Activated CD4-positive, alpha-beta memory T cell treated with anti-CD3 and anti-CD28 coated beads, Interleukin-2, amount 10 ng/mL, durations not matched to agents 7 days and 5 days (primary cell): Measurements from ENCODE around the gene KCNMB1. TPM values are rescaled to one million over a fixed set of nuclear protein-coding genes. Genes with fewer than 3 reads are reported as not detected.

Source experiments
- CTCF ChIA-PET: fragments of 350-600 bp; sonication (Branson Sonifier 250); formaldehyde crosslinking; loops from one replicate; lab custom pipeline; 2021; ENCODE audit warnings: antibody characterized with exemption, inconsistent platforms; lab: Charles Lee
- POLR2A ChIA-PET: fragments of 350-600 bp; sonication (Branson Sonifier 250); formaldehyde crosslinking; loops from one replicate; lab custom pipeline; 2021; ENCODE audit warnings: antibody characterized with exemption; lab: Charles Lee
- DNase-seq: peaks from one replicate; pipeline ENCODE4 v3.0.0-alpha.2; 2020
- H3K27ac Mint-ChIP-seq: one replicate; pipeline ENCODE4 v1.8.0; 2021; ENCODE audit warnings: mild to moderate bottlenecking, mixed read lengths
- H3K27me3 Mint-ChIP-seq: one replicate; pipeline ENCODE4 v1.8.0; 2021; ENCODE audit warnings: mixed read lengths
- H3K36me3 Mint-ChIP-seq: one replicate; pipeline ENCODE4 v1.8.0; 2021; ENCODE audit warnings: low read depth, mixed read lengths
- H3K4me1 Mint-ChIP-seq: one replicate; pipeline ENCODE4 v1.8.0; 2021; ENCODE audit warnings: mixed read lengths
- H3K4me3 Mint-ChIP-seq: one replicate; pipeline ENCODE4 v1.8.0; 2021; ENCODE audit warnings: mild to moderate bottlenecking, mixed read lengths
- H3K9me3 Mint-ChIP-seq: one replicate; pipeline ENCODE4 v1.8.0; 2021; ENCODE audit warnings: mixed read lengths
- total RNA-seq, 2 experiments: library from RNA; stranded (reverse); gene quantifications; one replicate each; pipeline ENCODE4 v1.2.3, GENCODE V29; 2021

The KCNMB1 gene
- total RNA-seq, 2 experiments from 2014 or later = not detected

DNA sequence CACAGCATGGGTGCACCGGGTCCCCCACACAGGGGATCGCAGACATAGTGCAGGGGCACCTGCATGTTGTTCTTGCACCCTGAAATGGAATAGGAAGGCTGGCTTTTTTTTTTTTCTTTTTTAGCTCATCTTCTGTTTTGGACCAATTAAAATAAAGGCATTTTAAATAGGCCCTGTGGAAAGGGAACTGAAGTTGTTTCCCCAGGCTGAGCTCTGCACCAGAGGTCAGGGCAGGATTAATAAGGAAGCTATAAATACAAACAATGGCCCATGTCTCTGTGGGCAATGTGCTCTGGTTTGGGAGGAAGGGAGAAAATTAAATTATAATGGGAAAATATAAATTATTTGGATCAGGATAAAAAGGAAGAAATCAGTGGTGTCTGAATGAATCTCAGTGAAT is 21.2 kb upstream of the KCNMB1 start:
- Mint-ChIP-seq H3K9me3 (no peaks in the 10 kb centered on the region), H3K36me3 (no peaks in the 10 kb centered on the region), H3K27me3 (peaks cover 12% of the 10 kb centered on the region), H3K4me3 (no peak overlapping the region), H3K27ac (no peak overlapping the region), H3K4me1 (peaks cover 1% of the 10 kb centered on the region)
- no peak for DNase-seq
- ChIA-PET POLR2A (interaction anchor here (0.9 kb wide), 1 partner anchor 16 kb away, joined by 3 read pairs; no protein-coding TSS in a partner anchor), CTCF (interaction anchor here (0.6 to 3.2 kb wide), 17 partner anchors 9 to 997 kb away, joined by 3 to 18 read pairs (median 4); no protein-coding TSS in a partner anchor)

DNA sequence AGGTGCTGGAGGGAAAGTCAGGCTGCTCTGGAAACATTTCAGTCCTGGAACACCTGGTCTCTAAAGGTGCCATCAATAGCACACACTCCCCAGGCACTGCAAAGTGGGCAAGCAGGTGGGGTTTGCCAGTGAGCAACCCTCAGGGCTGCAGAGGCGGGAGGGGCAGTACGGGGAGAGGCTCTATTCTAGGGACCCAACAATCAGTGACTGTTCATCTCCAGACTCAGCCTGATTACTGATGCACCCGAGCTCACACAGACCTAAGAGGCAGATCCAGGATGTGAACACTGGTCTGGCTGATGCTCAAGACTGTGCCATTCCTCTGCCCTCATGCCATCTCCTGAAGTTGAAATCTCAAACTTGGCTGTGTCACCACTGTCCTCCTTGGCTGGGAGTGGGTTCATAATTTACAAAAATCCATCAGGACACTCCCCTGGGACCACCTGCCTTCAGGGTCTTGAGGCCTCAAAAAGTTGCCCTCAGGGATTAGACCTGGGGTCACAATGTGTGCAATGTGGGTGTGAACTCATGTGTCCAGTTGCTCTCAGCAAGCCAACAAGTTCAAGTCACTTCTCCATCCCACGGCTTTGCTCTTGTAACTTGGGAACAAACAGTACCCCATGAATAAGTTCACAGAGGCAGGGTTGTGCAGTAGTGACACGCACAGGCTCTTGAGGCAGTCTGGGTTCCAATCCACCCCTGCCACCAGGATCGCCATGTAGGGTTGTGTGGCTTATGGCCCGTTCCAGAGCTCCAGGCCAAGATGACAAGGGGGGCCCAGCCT is 19.9 kb upstream of the KCNMB1 start:
- DNase-seq = no peak
- H3K9me3 Mint-ChIP-seq = no peaks in the 10 kb centered on the region
- no peak overlapping the region for H3K27ac Mint-ChIP-seq
- POLR2A ChIA-PET = no interaction called here
- CTCF ChIA-PET = interaction anchor here (1.1 to 2.2 kb wide), 4 partner anchors 12 to 183 kb away, joined by 3 to 5 read pairs (median 4); no protein-coding TSS in a partner anchor
- H3K27me3 Mint-ChIP-seq = peaks cover 14% of the 10 kb centered on the region
- no peak overlapping the region for H3K4me3 Mint-ChIP-seq
- H3K36me3 Mint-ChIP-seq = no peaks in the 10 kb centered on the region
- peaks cover 1% of the 10 kb centered on the region for H3K4me1 Mint-ChIP-seq

DNA sequence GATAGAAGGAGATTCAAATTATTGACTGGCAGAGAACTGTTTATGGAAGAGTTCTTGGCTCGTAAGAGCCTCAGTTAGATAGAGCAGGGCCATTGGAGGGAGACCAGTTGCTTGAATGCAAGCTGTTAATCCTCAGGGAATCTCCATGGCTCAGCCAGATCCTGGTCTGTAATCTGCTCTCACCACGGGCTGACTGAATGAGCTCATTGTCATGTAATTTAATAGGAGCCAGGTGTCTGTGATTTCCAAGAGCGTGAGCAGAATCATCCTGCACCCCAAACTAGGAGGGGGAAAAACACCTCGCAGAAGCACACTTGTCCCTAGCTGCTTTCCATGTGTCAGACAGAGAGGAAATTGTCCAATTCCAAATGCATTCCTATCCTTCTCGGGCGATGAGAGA is 19.1 kb upstream of the KCNMB1 start:
- H3K27ac Mint-ChIP-seq = no peak overlapping the region
- H3K36me3 Mint-ChIP-seq = no peaks in the 10 kb centered on the region
- peaks cover 16% of the 10 kb centered on the region for H3K27me3 Mint-ChIP-seq
- no peaks in the 10 kb centered on the region for H3K9me3 Mint-ChIP-seq
- peaks cover 1% of the 10 kb centered on the region for H3K4me1 Mint-ChIP-seq
- DNase-seq = no peak
- H3K4me3 Mint-ChIP-seq = no peak overlapping the region
- ChIA-PET CTCF (interaction anchor here (0.6 to 2.7 kb wide), 8 partner anchors 12 to 224 kb away, joined by 3 to 9 read pairs (median 3); no protein-coding TSS in a partner anchor), POLR2A (no interaction called here)

DNA sequence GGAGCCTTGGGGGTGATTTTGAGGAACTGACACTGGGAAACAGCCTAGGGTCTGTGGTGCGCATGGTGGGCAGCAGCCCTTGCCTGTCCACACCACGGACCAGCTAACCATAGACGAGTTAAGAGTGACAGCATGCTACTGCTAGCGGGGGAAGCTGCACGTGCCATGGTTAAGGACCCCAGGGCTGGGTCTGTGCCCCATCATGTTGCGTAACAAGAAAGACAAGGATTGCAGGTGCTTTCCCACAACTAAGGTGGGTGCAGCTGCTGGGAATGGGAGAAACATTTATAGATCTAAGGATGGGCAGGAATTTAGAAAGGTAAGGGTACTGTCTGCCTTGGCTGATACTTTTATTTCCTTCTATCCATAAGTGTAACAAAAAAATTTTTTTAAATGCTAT is 17.9 kb upstream of the KCNMB1 start:
- H3K4me3 Mint-ChIP-seq = no peak overlapping the region

DNA sequence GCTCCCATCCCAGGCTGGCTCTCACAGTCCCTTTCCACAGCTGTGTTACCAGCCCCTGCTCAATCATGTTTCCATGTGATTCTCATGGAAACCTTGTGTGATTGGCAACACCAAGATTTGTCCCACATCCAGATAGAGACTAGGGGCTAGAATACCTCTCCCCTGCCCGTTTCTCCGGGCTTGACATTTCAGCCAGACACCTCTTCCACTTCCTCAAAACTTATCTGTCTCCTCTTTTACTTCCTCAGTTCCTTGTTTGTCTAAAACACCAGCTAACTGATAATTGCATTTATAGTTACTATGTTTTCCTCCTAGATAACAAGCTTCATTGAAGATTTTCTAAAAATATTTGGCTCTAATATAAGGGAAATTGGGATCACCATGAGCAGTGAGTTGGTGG is 16.6 kb upstream of the KCNMB1 start:
- Mint-ChIP-seq H3K27ac (no peak overlapping the region), H3K27me3 (peaks cover 16% of the 10 kb centered on the region), H3K9me3 (no peaks in the 10 kb centered on the region), H3K4me3 (no peak overlapping the region), H3K4me1 (no peaks in the 10 kb centered on the region), H3K36me3 (no peaks in the 10 kb centered on the region)
- ChIA-PET POLR2A (interaction anchor here (1.2 kb wide), 1 partner anchor 44 kb away, joined by 3 read pairs; no protein-coding TSS in a partner anchor), CTCF (interaction anchor here (0.6 to 2.7 kb wide), 5 partner anchors 9 to 179 kb away, joined by 3 to 9 read pairs (median 4); no protein-coding TSS in a partner anchor)
- no peak for DNase-seq

More for the DNA sequence above, 17.9 kb upstream of the KCNMB1 start:
- Mint-ChIP-seq H3K36me3 (no peaks in the 10 kb centered on the region), H3K9me3 (no peaks in the 10 kb centered on the region), H3K4me1 (peaks cover 1% of the 10 kb centered on the region), H3K27me3 (peaks cover 16% of the 10 kb centered on the region), H3K27ac (no peak overlapping the region)
- ChIA-PET CTCF (interaction anchor here (0.5 to 2.7 kb wide), 4 partner anchors 14 to 225 kb away, joined by 4 to 9 read pairs (median 6); no protein-coding TSS in a partner anchor), POLR2A (no interaction called here)
- no peak for DNase-seq

DNA sequence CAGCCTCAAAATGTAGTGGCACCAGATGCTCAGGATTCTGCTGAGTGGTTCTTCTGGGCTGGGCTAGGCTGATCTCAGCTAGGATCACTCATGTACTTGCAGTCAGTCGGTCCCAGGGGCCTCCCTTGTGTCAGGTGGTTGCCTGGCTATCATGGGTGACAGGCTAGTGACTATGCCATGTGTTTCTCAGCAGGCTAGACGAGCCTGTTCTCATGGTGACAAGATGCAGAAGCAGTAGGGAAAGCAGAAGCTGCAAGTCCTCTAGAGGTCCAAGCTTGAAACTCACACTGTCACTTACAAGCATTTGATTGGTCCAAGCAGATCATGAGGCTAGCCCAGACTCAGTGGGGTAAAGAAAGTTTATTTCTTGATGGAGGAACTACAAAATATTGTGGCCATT is 15.2 kb upstream of the KCNMB1 start:
- ChIA-PET CTCF (interaction anchor here (1.1 kb wide), 1 partner anchor 180 kb away, joined by 6 read pairs; no protein-coding TSS in a partner anchor), POLR2A (interaction anchor here (1.6 kb wide), 1 partner anchor 11 kb away, joined by 5 read pairs; no protein-coding TSS in a partner anchor)
- no peaks in the 10 kb centered on the region for H3K9me3 Mint-ChIP-seq
- H3K27ac Mint-ChIP-seq = no peak overlapping the region
- no peak for DNase-seq
- no peak overlapping the region for H3K4me3 Mint-ChIP-seq
- H3K27me3 Mint-ChIP-seq = peaks cover 16% of the 10 kb centered on the region
- H3K4me1 Mint-ChIP-seq = no peaks in the 10 kb centered on the region
- H3K36me3 Mint-ChIP-seq = no peaks in the 10 kb centered on the region

DNA sequence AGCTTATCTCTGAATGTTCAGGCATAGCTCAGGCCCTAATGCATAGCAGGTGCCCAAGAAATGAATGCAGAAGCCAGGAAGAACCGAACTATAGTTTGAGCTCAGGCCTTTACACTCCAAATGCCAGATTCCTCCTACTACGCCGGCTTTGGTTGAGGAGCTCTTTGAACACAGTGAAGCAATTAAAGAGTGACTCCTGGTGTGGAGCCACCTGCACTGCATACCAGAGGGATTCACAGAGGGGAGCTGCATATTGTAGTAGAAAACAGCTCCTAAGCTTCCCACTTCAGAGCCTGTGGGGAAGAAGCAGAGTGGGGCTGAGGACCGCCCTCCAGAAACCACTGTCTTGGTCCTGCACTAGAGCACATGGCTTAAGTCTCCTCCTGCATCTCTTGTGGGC is 14.5 kb upstream of the KCNMB1 start:
- H3K4me1 Mint-ChIP-seq = no peaks in the 10 kb centered on the region
- ChIA-PET POLR2A (interaction anchor here (1.6 kb wide), 1 partner anchor 10 kb away, joined by 5 read pairs; no protein-coding TSS in a partner anchor), CTCF (interaction anchor here (0.9 to 1.1 kb wide), 3 partner anchors 15 to 179 kb away, joined by 3 to 6 read pairs (median 3); no protein-coding TSS in a partner anchor)
- no peak overlapping the region for H3K4me3 Mint-ChIP-seq
- peaks cover 16% of the 10 kb centered on the region for H3K27me3 Mint-ChIP-seq
- no peak for DNase-seq
- H3K36me3 Mint-ChIP-seq = no peaks in the 10 kb centered on the region
- no peaks in the 10 kb centered on the region for H3K9me3 Mint-ChIP-seq
- H3K27ac Mint-ChIP-seq = no peak overlapping the region

DNA sequence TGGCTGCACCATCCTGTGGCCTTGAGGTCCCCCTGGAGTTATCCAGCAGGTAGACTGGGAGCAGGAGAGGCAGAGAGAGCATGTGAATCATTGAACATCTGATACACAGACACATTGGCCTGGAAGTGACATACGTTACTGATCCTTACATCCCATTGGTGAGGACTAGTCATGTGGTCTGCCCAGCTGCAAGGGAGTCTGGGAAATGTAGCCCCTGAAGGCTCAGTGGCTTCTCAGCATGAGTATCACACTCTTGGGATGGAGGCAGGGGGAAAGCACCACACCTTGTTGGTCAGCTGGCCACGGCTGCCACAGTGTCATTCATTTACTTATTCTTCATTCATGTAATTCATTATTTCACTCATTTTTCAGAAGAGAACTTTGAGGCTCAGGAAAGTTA is 13.3 kb upstream of the KCNMB1 start:
- POLR2A ChIA-PET = no interaction called here
- Mint-ChIP-seq H3K4me3 (no peak overlapping the region), H3K4me1 (no peaks in the 10 kb centered on the region), H3K9me3 (no peaks in the 10 kb centered on the region), H3K36me3 (no peaks in the 10 kb centered on the region), H3K27ac (no peak overlapping the region), H3K27me3 (peaks cover 18% of the 10 kb centered on the region)
- CTCF ChIA-PET = no interaction called here
- DNase-seq = no peak

DNA sequence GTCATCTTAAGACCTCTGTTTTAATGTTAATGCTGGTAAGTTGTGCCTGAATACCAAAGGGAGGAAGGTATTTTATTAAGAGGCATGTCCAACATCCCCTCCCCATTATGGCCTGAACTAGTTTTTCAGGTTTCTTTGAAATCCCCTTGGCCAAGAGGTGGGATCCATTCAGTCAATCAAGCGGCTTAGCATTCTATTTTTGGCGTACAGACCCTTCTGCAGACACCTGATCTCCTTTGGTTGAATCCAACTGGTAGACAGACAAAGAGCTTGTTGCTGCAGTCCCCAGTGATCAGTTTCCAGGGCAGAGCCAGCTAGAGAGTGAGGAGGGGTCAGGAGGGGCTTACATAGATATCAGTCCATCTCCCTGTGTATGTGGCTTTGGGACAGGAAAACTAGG is 7.9 kb upstream of the KCNMB1 start:
- no peak overlapping the region for H3K4me3 Mint-ChIP-seq
- no peak overlapping the region for H3K27ac Mint-ChIP-seq
- no peaks in the 10 kb centered on the region for H3K36me3 Mint-ChIP-seq
- H3K4me1 Mint-ChIP-seq = peaks cover 18% of the 10 kb centered on the region
- no peak for DNase-seq
- ChIA-PET CTCF (interaction anchor here (1.9 kb wide), 1 partner anchor 171 kb away, joined by 6 read pairs; no protein-coding TSS in a partner anchor), POLR2A (no interaction called here)
- peaks cover 22% of the 10 kb centered on the region for H3K27me3 Mint-ChIP-seq
- H3K9me3 Mint-ChIP-seq = no peaks in the 10 kb centered on the region

DNA sequence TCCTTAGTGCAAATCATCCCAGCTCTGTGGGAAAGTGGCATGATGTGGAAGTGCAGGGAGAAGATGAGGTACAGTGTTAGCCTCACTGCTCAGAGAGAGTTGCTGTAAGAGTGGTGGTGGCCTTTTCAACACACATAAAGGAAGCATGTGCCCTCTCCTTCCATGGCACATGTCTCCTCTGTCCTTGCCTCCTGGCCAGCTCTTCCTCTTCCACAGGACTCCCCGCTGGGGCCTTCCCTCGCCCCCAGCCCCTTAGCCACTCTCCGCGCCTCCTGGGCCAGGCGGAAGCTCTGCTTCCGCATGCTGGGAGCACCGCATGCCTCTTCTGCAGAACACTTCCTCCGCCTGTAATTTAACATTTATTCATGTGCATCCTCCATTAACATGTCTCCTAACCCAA is 4.8 kb upstream of the KCNMB1 start:
- POLR2A ChIA-PET = interaction anchor here (1.7 kb wide), 1 partner anchor 10 kb away, joined by 5 read pairs; no protein-coding TSS in a partner anchor
- no peak overlapping the region for H3K27ac Mint-ChIP-seq
- no peak overlapping the region for H3K4me3 Mint-ChIP-seq
- no peaks in the 10 kb centered on the region for H3K9me3 Mint-ChIP-seq
- no peaks in the 10 kb centered on the region for H3K36me3 Mint-ChIP-seq
- CTCF ChIA-PET = interaction anchor here (1.2 kb wide), 2 partner anchors 8 to 168 kb away, joined by 3 read pairs; no protein-coding TSS in a partner anchor
- DNase-seq = no peak
- H3K4me1 Mint-ChIP-seq = peaks cover 20% of the 10 kb centered on the region
- H3K27me3 Mint-ChIP-seq = peaks cover 29% of the 10 kb centered on the region

DNA sequence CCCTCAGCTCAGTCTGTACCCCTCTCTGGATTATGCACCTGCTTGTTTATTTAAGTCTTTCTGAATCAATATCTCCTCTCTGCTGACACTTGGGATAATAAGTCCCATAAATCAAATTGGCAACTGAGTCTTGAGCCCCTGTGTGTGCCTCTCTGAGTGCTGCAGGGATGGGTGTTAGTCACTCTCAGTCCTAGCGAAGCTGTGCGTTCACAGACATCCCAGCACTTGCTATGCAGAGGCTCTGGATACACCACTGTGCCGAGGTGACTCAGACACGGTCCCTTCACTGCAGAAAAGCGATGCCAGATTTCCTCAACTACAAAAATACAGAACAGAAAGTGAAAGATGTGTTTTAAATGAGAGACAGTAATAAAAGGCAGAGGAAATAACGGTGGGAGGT is 4.1 kb upstream of the KCNMB1 start:
- Mint-ChIP-seq H3K27ac (peak overlapping the region; percentile 16), H3K4me3 (peak overlapping the region; percentile 40), H3K9me3 (no peaks in the 10 kb centered on the region), H3K4me1 (peaks cover 20% of the 10 kb centered on the region), H3K36me3 (no peaks in the 10 kb centered on the region), H3K27me3 (peaks cover 33% of the 10 kb centered on the region)
- ChIA-PET POLR2A (interaction anchor here (1.7 kb wide), 1 partner anchor 11 kb away, joined by 5 read pairs; no protein-coding TSS in a partner anchor), CTCF (interaction anchor here (1.2 kb wide), 2 partner anchors 7 to 167 kb away, joined by 3 read pairs; no protein-coding TSS in a partner anchor)
- DNase-seq = peak; percentile 35

DNA sequence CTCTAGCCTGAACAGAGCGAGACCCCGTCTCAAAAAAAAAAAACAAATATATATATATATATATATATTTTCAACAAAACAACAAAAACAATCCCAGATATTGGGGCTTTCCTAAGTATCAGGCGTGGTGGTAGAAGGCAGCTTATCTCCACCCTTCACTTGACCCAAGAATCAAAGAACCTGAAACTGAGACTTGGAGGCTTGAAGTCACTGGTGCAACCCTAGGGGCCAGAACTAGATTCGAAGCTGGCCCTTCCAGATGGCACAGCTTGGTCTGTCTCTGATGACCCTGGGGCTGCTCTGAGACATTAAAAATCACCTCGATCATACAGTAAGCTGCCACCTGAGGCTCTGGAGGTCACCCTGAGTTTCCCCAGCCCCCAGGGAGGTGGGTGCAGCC is 1.3 kb upstream of the KCNMB1 start:
- no peaks in the 10 kb centered on the region for H3K36me3 Mint-ChIP-seq
- ChIA-PET POLR2A (no interaction called here), CTCF (no interaction called here)
- H3K27me3 Mint-ChIP-seq = peaks cover 28% of the 10 kb centered on the region
- DNase-seq = no peak
- no peak overlapping the region for H3K4me3 Mint-ChIP-seq
- no peak overlapping the region for H3K27ac Mint-ChIP-seq
- H3K4me1 Mint-ChIP-seq = peaks cover 20% of the 10 kb centered on the region
- no peaks in the 10 kb centered on the region for H3K9me3 Mint-ChIP-seq

DNA sequence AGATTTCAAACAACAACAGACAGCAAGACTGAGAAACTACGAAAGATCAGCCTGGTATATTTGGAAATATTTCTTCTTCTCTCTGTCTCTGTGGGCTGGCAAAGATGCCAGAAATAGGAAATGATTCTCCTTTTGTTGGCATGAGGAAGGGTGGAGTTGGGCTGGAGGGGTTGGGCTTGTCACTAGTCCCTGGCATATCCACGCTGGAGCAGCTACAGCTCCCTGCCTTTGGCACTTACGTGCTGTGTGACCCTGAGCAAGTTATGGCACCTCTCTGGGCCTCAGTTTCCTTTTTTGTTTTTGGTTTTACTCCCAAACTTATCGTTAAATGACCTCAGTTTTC is 354 bp upstream of the KCNMB1 start:
- Mint-ChIP-seq H3K27me3 (peaks cover 27% of the 10 kb centered on the region), H3K9me3 (no peaks in the 10 kb centered on the region), H3K36me3 (no peaks in the 10 kb centered on the region), H3K4me3 (no peak overlapping the region), H3K27ac (no peak overlapping the region), H3K4me1 (peaks cover 18% of the 10 kb centered on the region)
- ChIA-PET POLR2A (no interaction called here), CTCF (no interaction called here)
- DNase-seq = no peak
